Effector memory CD4-positive, alpha-beta T cell (primary cell): ENCODE measurements around the gene TSPEAR.
"Not testable (repeated sequence)": the region's sequence is repeated elsewhere in the genome, so short reads cannot be mapped to it uniquely, and the experiment has no call there.

ENCODE experiments used
- DNase-seq, 3 donors: peaks; one replicate each; pipeline ENCODE4 v3.0.0-alpha.2; 2020
- H3K27ac ChIP-seq: 2 replicates; pipeline ENCODE4 v1.7.0; 2013; ENCODE audit warnings: mild to moderate bottlenecking, low read length, moderate library complexity; ENCODE audit not compliant: insufficient read depth, poor library complexity, severe bottlenecking
- H3K27me3 ChIP-seq: replicated peaks from 2 replicates; pipeline ENCODE4 v1.7.0; 2013; ENCODE audit warnings: mild to moderate bottlenecking, low read length; ENCODE audit not compliant: insufficient read depth, control insufficient read depth, poor library complexity, severe bottlenecking
- H3K36me3 ChIP-seq: 2 replicates; pipeline ENCODE4 v1.7.0; 2013; ENCODE audit warnings: mild to moderate bottlenecking, low read length, moderate library complexity; ENCODE audit not compliant: control insufficient read depth, insufficient read depth
- H3K4me1 ChIP-seq: 2 replicates; pipeline ENCODE4 v1.7.0; 2013; ENCODE audit warnings: low read length, mild to moderate bottlenecking; ENCODE audit not compliant: control insufficient read depth, insufficient read depth, poor library complexity, severe bottlenecking
- H3K4me3 ChIP-seq: 2 replicates; pipeline ENCODE4 v1.7.0; 2013; ENCODE audit warnings: low read length, low read depth, mild to moderate bottlenecking; ENCODE audit not compliant: insufficient read depth, poor library complexity, severe bottlenecking
- H3K9me3 ChIP-seq: 2 replicates; pipeline ENCODE4 v1.7.0; 2013; ENCODE audit warnings: mild to moderate bottlenecking, low read length, moderate library complexity; ENCODE audit not compliant: control insufficient read depth

The TSPEAR gene

DNA sequence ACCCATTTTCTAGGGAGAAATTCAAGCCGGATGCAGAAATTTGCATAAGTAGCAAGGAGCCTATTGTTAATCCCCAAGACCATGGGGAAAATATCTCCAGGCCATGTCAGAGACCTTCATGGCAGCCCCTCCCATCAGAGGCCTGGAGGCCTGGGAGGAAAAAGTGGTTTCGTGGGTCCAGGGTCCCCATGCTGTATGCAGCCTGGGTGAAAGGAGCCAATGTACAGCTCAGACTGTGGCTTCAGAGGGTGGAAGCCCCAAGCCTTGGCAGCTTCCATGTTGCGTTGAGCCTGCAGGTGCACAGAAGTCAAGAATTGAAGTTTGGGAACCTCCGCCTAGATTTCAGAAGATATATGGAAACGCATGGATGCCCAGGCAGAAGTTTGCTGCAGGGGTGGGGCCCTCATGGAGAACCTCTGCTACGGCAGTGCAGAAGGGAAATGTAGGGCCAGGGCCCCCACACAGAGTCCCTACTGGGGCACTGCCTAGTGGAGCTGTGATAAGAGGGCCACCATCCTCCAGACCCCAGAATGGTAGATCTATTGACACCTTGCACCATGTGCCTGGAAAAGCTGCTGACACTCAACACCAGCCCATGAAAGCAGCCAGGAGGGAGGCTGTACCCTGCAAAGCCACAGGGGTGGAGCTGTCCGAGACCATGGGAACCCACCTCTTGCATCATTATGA lies 101.1 kb downstream of the TSPEAR start:
- H3K27me3 ChIP-seq, H3K4me1 ChIP-seq, DNase-seq, H3K27ac ChIP-seq, H3K9me3 ChIP-seq, H3K36me3 ChIP-seq, H3K4me3 ChIP-seq: not testable (repeated sequence)

DNA sequence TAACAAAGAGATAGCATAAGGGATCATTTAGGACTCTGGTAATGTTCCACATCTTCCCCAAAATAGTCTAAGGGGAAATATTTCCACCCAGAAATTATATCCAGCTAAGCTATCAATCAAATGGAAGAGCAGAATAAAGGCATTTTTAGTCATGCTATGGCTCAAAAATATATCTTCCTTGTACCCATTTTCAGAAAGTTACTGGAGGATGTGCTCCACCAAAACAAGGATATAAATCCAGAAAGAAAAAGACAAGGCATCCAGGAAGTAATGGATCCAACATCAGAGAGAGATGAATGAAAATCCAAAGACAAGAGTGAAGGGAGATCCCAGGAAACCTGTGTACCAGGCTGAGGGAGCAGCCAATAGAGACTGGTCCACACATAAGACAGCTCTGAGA lies 102.2 kb downstream of the TSPEAR start:
- no peaks in the 10 kb centered on the region for H3K9me3 ChIP-seq
- no peaks in the 10 kb centered on the region for H3K36me3 ChIP-seq
- no peaks in the 10 kb centered on the region for H3K4me1 ChIP-seq
- no peaks in the 10 kb centered on the region for H3K27me3 ChIP-seq
- no peak overlapping the region for H3K4me3 ChIP-seq
- H3K27ac ChIP-seq, result no peak overlapping the region
- DNase-seq, result no peak

DNA sequence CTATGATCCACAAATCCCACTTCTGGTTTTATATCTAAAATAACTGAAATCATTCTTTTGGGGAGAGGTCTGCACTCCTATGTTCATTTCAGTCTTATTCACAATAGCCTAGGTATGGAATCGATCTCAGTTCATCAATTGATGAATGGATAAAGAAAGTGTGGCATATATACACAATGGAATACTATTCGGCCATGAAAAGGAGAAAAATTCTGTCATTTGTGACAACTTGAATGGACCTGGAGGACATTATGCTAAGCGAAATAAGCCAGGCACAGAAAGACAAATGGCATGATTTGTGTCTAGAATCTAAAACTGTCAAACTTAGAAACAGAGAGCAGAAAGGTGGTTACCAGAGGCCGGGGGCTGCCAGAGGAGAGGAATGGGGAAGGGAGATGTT lies 104.9 kb downstream of the TSPEAR start:
- Histone ChIP-seq H3K4me3 (no peak overlapping the region), H3K9me3 (no peaks in the 10 kb centered on the region), H3K4me1 (no peaks in the 10 kb centered on the region), H3K27ac (no peak overlapping the region), H3K36me3 (no peaks in the 10 kb centered on the region), H3K27me3 (no peaks in the 10 kb centered on the region)
- DNase-seq, result no peak

DNA sequence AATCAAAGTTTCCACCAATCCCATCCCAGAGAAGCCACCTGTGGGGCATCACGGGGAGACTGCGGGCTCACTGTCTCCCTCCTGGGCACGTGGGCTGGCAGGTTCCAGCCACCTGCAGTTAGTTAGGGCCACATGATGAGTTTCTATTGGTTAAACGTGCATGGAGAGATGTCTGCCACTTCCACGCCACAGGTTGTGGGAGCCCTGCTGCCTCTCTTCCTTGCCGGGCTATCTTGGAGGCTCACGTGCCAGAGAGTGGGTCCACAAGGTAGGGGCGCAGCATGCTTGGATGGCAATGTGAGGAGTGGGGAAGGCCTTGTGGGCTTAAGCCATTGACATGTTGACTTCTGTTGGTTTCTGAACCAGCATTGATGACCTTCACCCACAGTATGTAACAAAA lies 107.5 kb downstream of the TSPEAR start:
- H3K4me1 ChIP-seq, result no peaks in the 10 kb centered on the region
- no peaks in the 10 kb centered on the region for H3K9me3 ChIP-seq
- no peak overlapping the region for H3K27ac ChIP-seq
- no peaks in the 10 kb centered on the region for H3K36me3 ChIP-seq
- DNase-seq, result no peak
- H3K27me3 ChIP-seq, result no peaks in the 10 kb centered on the region
- no peak overlapping the region for H3K4me3 ChIP-seq

DNA sequence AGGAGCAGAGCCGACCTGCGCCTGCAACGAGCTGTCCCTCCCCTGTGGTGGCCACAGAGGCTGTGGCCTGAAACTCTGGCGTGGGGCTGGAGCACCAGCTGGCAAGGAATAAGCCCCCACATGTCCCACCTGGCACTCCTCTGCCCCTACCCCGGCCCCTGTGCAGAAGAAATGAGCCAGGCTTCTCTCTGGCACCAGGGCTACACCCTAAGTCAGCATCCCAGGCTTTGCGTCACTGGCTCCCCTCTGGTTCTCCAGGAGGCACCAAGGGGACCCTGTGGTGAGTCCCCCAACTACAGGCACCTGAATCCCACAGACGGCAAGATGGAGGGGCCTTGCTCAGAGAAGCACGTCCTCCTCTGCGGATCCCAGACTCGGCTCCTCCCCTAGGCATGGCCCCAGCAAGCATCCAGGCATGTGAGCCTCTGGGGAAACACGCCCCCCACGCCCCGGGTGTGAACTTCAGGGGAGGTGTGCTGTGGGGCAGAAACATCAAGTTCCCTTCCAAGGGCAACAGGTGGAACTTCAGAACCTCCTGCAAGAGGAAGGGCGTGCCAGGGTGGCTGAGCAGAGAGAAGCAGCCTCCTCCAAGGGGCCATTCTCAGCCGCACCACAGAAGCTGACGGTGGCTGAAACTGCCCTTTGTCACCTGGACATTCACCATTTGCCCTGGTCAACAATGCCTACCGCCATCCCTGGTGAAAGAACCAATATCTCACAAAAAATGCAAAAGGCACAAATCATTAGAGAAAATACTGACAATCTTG lies 108.1 kb downstream of the TSPEAR start:
- Histone ChIP-seq H3K36me3 (no peaks in the 10 kb centered on the region), H3K27me3 (no peaks in the 10 kb centered on the region), H3K4me3 (no peak overlapping the region), H3K9me3 (no peaks in the 10 kb centered on the region), H3K27ac (no peak overlapping the region), H3K4me1 (no peaks in the 10 kb centered on the region)
- DNase-seq, result no peak

DNA sequence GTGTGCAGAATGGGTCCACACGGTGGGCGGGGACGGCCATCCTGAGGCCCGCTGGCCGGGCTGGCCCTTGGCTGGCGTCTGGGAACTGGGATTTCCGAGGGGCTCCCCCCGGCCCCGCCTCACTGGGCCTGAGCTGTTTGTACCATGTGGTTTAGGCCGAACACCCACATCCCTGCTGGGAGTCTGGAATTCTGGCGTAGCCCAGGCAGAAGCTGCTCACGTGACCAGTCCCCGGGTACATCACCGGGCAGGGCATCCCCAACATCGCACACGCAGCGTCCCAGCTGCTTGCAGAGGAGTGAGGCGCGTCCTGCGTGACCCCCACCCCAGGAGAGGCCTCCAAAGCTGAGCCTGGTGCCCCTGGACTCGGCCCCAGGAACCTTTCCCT lies 108.9 kb downstream of the TSPEAR start:
- Histone ChIP-seq H3K4me1 (no peaks in the 10 kb centered on the region), H3K4me3 (no peak overlapping the region), H3K36me3 (no peaks in the 10 kb centered on the region), H3K9me3 (no peaks in the 10 kb centered on the region), H3K27me3 (no peaks in the 10 kb centered on the region), H3K27ac (no peak overlapping the region)
- DNase-seq, result no peak

DNA sequence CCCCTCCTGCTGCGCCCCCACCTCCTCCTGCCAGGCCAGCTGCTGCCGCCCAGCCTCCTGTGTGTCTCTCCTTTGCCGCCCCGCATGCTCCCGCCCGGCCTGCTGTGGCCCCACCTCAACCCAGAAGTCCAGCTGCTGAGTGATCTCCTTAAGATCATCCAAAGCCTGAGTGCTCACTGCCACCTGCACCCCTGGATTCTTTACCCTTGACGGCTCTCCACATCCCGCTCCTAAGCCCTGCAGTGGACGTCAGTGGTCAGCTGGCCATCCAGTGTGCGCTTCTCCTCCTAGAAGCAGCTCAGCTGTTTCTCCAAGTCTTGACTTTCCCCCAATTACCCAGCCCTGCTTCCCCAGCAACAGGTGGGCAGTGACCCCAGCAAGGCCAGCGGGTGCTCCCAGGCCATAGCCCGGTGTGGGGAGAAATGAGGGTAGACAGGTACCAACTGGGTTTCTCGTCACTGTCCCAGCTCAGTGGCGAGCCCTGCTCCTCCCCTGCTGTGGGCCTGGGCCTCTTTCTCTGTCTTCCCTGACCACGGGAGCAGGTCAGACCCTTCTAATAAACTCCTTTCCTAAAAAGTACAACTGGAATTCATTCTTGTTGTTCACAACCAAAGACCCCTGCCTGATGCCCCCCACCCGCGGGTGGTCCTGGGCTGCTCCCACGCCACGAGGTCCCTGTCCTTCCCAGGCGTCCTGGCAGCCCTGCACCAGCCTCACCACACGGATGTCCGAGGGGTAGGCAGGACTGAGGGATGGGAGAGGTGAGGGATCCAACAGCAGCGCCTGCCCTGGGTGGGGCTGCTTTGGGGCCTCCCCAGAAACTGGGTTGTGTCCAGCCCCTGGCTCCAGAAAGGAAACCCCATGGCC lies 109.5 kb downstream of the TSPEAR start:
- Histone ChIP-seq H3K27ac (no peak overlapping the region), H3K36me3 (no peaks in the 10 kb centered on the region), H3K4me3 (no peak overlapping the region), H3K9me3 (no peaks in the 10 kb centered on the region), H3K4me1 (no peaks in the 10 kb centered on the region), H3K27me3 (no peaks in the 10 kb centered on the region)
- no peak for DNase-seq

DNA sequence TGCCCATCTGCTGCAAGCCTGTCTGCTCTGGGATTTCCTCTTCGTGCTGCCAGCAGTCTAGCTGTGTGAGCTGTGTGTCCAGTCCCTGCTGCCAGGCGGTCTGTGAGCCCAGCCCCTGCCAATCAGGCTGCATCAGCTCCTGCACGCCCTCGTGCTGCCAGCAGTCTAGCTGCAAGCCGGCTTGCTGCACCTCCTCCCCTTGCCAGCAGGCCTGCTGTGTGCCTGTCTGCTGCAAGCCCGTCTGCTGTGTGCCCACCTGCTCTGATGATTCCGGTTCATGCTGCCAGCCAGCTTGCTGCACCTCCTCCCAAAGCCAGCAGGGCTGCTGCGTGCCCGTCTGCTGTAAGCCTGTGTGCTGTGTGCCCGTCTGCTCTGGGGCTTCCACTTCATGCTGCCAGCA lies 110.3 kb downstream of the TSPEAR start:
- H3K4me1 ChIP-seq, H3K36me3 ChIP-seq, H3K27me3 ChIP-seq, H3K27ac ChIP-seq, DNase-seq, H3K4me3 ChIP-seq, H3K9me3 ChIP-seq: not testable (repeated sequence)

DNA sequence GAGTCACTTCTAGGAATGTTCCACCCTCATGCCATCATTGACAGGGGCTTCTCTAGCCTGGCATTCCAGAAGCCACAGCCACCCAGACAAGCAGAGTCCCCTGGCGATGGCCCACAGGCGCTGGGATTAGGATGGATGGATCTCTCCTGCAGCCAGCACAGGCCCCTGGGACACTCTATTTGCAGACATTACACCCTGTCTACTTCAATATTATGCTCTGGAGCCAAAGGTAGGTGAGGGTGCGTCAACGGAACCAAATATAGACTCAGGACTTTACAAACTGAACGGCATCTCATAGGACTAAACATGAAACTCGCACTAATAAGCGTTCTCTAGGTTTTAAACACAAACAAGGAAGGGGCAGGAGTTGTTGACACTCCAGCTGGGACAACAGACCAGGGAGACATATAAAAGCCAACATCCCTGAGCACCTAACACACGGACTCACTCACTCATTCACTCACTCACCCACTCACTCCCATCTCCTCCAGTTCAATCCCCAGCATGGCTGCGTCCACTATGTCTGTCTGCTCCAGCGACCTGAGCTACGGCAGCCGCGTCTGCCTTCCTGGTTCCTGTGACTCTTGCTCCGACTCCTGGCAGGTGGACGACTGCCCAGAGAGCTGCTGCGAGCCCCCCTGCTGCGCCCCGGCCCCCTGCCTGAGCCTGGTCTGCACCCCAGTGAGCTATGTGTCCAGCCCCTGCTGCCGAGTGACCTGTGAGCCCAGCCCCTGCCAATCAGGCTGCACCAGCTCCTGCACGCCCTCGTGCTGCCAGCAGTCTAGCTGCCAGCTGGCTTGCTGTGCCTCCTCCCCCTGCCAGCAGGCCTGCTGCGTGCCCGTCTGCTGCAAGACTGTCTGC lies 111.0 kb downstream of the TSPEAR start, which contains the start of gene KRTAP10-7:
KRTAP10-7 (plus strand) TSS at position 480 of the 861 bp plus-strand sequence; CDS start at position 505, 25 bp downstream.
- not testable (repeated sequence) for H3K4me1 ChIP-seq, H3K4me3 ChIP-seq, H3K9me3 ChIP-seq, H3K27ac ChIP-seq, H3K36me3 ChIP-seq, DNase-seq, H3K27me3 ChIP-seq
